Peyer's patch (tissue), 4 donors: ENCODE measurements around the gene RPL41.

Source experiments
- POLR2A ChIP-seq, 2 donors: fragments of 450-650 bp; IDR thresholded peaks; one replicate each; pipeline ENCODE4 v1.5.1; 2017; ENCODE audit warnings: antibody characterized with exemption in 2 of 2, mild to moderate bottlenecking in 2 of 2, moderate library complexity in 2 of 2
- TF ChIP-seq, protein P1 (sequence below), 6 experiments: fragments of 450-650 bp in 4 of 6; fragments of 200-600 bp in 2 of 6; sonication (generic) in 1 of 6; IDR thresholded peaks; one replicate each; pipeline ENCODE4 v1.5.1; 2017 to 2019; ENCODE audit warnings: antibody characterized with exemption in 6 of 6, mild to moderate bottlenecking in 3 of 6, moderate library complexity in 1 of 6

DNA sequence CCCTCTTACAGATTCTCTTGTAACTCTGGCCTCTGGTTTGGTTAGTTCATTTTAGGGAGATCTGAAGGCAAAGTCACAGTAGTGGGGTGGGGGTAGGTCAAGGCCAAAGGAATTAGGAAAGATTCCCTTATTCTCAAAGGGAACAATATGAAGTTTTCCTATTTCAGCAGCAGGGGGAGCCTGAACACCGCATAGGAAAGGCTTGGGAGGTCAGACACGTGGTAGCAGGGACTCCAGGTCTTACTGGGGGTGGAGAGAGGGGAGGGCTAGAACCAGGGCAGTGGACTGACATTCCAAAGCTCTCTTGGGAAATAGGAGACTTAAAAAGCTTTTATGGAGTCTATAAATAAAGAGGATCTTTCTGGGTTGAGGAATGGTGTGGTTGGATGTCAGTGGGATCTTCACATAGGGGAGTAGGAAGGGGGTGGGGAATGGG, 2.9 kb downstream of the RPL41 start:
- TF ChIP-seq, protein P1, sequence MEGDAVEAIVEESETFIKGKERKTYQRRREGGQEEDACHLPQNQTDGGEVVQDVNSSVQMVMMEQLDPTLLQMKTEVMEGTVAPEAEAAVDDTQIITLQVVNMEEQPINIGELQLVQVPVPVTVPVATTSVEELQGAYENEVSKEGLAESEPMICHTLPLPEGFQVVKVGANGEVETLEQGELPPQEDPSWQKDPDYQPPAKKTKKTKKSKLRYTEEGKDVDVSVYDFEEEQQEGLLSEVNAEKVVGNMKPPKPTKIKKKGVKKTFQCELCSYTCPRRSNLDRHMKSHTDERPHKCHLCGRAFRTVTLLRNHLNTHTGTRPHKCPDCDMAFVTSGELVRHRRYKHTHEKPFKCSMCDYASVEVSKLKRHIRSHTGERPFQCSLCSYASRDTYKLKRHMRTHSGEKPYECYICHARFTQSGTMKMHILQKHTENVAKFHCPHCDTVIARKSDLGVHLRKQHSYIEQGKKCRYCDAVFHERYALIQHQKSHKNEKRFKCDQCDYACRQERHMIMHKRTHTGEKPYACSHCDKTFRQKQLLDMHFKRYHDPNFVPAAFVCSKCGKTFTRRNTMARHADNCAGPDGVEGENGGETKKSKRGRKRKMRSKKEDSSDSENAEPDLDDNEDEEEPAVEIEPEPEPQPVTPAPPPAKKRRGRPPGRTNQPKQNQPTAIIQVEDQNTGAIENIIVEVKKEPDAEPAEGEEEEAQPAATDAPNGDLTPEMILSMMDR (IDR thresholded peaks at IDR 0.05): peak; percentile 66 to 93 (median 90)
- TF ChIP-seq POLR2A (IDR thresholded peaks at IDR 0.05): no peak
